ENCODE measurements around the gene IFT88.

The IFT88 gene

GRCh38 chr13:20609145-20609544, 42.2 kb downstream of the IFT88 start:
- DNase-seq (ENCODE audit: low read depth), result peak; percentile 89
- no peak overlapping the region for H3K4me3 ChIP-seq (ENCODE audit: control insufficient read depth, low read depth, low read length)
- TF ChIP-seq, protein P1, sequence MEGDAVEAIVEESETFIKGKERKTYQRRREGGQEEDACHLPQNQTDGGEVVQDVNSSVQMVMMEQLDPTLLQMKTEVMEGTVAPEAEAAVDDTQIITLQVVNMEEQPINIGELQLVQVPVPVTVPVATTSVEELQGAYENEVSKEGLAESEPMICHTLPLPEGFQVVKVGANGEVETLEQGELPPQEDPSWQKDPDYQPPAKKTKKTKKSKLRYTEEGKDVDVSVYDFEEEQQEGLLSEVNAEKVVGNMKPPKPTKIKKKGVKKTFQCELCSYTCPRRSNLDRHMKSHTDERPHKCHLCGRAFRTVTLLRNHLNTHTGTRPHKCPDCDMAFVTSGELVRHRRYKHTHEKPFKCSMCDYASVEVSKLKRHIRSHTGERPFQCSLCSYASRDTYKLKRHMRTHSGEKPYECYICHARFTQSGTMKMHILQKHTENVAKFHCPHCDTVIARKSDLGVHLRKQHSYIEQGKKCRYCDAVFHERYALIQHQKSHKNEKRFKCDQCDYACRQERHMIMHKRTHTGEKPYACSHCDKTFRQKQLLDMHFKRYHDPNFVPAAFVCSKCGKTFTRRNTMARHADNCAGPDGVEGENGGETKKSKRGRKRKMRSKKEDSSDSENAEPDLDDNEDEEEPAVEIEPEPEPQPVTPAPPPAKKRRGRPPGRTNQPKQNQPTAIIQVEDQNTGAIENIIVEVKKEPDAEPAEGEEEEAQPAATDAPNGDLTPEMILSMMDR (conservative IDR thresholded peaks at IDR 0.05; ENCODE audit: control insufficient read depth, insufficient read depth, low read depth, low read length), result no peak

DNA sequence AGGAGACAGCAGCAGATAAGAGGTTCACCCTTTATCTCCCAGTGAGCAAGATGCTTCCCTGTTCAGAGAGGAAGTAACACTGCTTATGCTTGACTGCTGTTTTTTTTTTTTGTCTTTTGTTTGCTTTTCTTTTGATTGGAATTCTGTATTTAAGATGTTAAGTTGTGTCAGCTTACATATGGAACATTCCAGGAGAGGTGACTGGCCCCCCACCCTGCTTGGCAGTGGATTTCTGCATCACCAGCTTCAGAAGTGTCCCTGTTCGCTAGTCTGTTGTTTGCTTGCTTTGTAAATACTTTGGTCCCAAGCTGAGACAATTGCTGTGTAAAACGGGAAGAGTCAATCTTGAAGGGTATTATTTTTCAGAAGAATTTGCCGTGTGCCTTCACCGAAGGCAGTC, 43.0 kb downstream of the IFT88 start:
- TF ChIP-seq, protein P1 (conservative IDR thresholded peaks at IDR 0.05; ENCODE audit: control insufficient read depth, insufficient read depth, low read depth, low read length), result no peak
- no peak overlapping the region for H3K4me3 ChIP-seq (ENCODE audit: control insufficient read depth, low read depth, low read length)
- no peak for DNase-seq (ENCODE audit: low read depth)

DNA sequence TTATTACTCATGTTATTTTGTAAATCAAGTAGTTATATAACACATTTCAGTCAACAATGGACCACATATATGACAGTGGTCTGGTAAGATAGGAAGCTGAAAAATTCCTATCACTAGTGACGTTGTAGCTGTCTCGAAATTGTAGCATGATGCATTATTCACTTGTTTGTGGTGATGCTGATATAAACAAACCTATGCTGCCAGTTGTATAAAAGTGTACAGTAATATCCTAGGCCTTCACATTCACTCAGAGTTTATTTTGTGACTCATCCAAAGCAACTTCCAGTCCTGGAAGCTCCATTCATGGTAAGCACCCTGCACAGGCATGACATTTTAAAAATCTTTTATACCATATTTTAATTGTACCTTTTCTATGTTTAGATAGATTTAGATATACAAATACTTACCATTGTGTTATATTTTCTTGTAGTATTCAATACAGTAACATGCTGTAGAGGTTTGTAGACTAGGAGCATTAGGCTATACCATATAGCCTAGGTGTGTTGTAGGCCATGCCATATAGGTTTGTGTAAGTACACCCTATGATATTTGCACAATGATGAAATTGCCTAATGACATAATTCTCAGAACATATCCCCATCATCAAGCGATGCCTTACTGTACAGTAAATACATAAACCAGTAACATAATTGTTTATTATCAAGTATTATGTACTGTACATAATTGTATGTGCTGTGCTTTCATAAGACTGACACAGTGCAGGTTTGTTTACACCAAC, 49.3 kb downstream of the IFT88 start:
- DNase-seq (ENCODE audit: low read depth), result peak; percentile 91
- TF ChIP-seq, protein P1 (conservative IDR thresholded peaks at IDR 0.05; ENCODE audit: control insufficient read depth, insufficient read depth, low read depth, low read length), result no peak
- H3K4me3 ChIP-seq (ENCODE audit: control insufficient read depth, low read depth, low read length), result no peak overlapping the region

GRCh38 chr13:20623000-20623399, 56.0 kb downstream of the IFT88 start:
- TF ChIP-seq, protein P1 (conservative IDR thresholded peaks at IDR 0.05; ENCODE audit: control insufficient read depth, insufficient read depth, low read depth, low read length), result no peak
- DNase-seq (ENCODE audit: low read depth), result no peak
- no peak overlapping the region for H3K4me3 ChIP-seq (ENCODE audit: control insufficient read depth, low read depth, low read length)

- DNase-seq (ENCODE audit: low read depth), result no peak
- TF ChIP-seq, protein P1 (conservative IDR thresholded peaks at IDR 0.05; ENCODE audit: control insufficient read depth, insufficient read depth, low read depth, low read length), result no peak
- no peak overlapping the region for H3K4me3 ChIP-seq (ENCODE audit: control insufficient read depth, low read depth, low read length)
Measured at GRCh38 chr13:20624213-20624612, 57.3 kb downstream of the IFT88 start.

DNA sequence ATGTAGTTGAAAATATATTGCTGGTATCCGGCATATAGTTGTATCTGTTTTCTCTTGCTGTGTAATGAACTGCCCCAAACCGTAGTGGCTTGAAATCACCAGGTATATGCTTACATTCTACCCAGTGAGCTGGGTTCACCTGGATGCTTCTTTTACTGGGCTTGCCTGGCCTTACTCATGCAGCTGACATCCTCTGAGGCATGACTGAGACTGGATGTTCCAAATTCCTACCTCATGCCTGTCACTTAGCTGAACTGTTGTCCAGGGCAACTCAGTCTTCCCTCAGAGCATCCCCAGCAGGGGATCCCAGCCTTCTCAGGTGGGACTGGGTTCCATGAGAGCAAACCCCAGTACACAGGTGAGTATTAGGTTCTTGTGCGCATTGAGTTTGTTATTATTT, 66.8 kb downstream of the IFT88 start:
- DNase-seq (ENCODE audit: low read depth), result no peak
- no peak overlapping the region for H3K4me3 ChIP-seq (ENCODE audit: control insufficient read depth, low read depth, low read length)
- TF ChIP-seq, protein P1 (conservative IDR thresholded peaks at IDR 0.05; ENCODE audit: control insufficient read depth, insufficient read depth, low read depth, low read length), result no peak

Measured in fibroblast of mammary gland (primary cell).